ENCODE measurements around the gene NET1. TPM values are rescaled to one million over a fixed set of nuclear protein-coding genes. Genes with fewer than 3 reads are reported as not detected.

NET1 gene
- polyA plus RNA-seq, 1 of the 3 experiments (the other 2 are of a cell fraction) = 4.7 TPM

DNA sequence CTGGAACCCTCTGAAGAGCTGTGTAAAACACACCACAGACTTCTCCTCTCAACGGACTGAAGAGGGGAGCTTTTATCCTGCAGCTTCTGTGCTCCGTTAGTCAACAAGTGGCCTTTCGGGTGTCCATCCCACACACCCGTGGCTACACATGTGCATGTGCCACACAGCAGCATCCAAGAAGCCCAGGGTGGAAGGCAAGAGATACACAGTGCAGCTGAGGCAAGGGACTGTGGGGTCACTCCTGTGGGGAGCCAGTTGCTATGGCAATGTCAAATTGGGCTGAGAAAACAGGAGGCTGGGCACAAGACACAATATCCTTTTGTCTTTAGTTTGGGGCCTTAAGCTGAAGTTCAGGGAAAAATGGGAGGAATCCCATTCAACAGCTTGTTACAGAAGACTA is 28.7 kb downstream of the NET1 start (continued):
- TF ChIP-seq FOXM1 (IDR thresholded peaks at IDR 0.05; ENCODE audit: low read depth) (no peak), RAD21 (IDR thresholded peaks at IDR 0.05; ENCODE audit: low read length) (no peak), RXRA (IDR thresholded peaks at IDR 0.05; ENCODE audit: borderline replicate concordance, low read depth) (no peak)
- TF ChIP-seq, protein P1, sequence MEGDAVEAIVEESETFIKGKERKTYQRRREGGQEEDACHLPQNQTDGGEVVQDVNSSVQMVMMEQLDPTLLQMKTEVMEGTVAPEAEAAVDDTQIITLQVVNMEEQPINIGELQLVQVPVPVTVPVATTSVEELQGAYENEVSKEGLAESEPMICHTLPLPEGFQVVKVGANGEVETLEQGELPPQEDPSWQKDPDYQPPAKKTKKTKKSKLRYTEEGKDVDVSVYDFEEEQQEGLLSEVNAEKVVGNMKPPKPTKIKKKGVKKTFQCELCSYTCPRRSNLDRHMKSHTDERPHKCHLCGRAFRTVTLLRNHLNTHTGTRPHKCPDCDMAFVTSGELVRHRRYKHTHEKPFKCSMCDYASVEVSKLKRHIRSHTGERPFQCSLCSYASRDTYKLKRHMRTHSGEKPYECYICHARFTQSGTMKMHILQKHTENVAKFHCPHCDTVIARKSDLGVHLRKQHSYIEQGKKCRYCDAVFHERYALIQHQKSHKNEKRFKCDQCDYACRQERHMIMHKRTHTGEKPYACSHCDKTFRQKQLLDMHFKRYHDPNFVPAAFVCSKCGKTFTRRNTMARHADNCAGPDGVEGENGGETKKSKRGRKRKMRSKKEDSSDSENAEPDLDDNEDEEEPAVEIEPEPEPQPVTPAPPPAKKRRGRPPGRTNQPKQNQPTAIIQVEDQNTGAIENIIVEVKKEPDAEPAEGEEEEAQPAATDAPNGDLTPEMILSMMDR (IDR thresholded peaks at IDR 0.05) = no peak

DNA sequence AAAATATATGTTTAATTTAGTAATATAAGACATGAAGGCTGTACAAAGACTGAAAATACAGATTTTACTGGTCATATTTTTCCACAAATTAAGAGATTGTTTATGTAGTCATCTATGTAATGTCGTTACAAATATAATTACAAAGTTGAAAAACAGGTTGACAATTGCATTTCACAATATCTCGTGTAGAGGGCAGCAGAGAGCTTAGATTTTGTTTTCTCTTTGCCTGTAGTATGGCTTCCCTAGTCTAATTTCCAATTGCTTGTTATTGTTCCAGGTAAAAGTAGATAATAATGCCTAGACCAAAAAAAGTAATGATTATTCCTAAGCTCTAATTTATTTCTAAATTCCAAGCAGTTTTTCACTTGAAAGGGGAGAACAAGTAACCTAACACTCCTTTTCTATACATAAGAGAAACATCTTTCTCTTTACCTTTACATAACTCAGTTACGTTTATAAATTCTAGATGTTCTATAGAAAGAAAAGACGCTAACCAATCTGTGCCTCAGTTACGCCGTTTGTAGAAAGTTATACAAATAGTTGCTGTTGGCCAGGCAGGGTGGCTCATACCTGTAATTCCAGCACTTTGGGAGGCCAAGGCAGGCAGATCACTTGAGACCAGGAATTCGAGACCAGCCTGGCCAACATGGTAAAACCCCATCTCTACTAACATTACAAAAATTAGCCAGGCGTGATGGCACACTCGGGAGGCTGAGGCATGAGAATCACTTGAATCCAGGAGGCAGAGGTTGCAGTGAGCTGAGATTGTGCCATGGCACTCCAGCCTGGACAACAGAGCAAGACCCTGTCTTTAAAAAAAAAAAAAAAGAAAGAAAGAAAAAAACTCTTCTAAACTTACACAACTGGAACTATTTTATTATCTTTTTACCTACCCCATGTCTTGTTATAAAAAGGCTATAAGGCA is 30.0 kb downstream of the NET1 start:
- 0 out of 2 replicates have a peak, but pooled peaks cover 5% of the 10 kb centered on the region for H3K79me2 ChIP-seq (ENCODE audit: insufficient read depth)
- no peak overlapping the region for H2AFZ ChIP-seq (ENCODE audit: low read depth)
- H3K36me3 ChIP-seq (replicated peaks in 1 of 2; ENCODE audit: control insufficient read depth in 1 of 2, insufficient read depth in 2 of 2, low read length in 1 of 2) = peaks cover 0 to 2% of the 10 kb centered on the region in 2 experiments
- DNase-seq = peak; percentile 56
- H3K9me3 ChIP-seq = no peaks in the 10 kb centered on the region
- H3K9me2 ChIP-seq = no peaks in the 10 kb centered on the region
- H3K4me1 ChIP-seq (ENCODE audit: control insufficient read depth in 1 of 2, insufficient read depth in 2 of 2, low read depth in 1 of 2, low read length in 1 of 2) = peaks cover 0 to 9% of the 10 kb centered on the region in 2 experiments; a peak in 2 of 4 replicates
- H3F3A ChIP-seq (replicated peaks; ENCODE audit: insufficient read depth) = no peaks in the 10 kb centered on the region
- ChIA-PET POLR2A (interaction anchor here (1.4 kb wide), 1 partner anchor 180 kb away, joined by 5 read pairs; no protein-coding TSS in a partner anchor), CTCF (interaction anchor here (0.6 to 17.2 kb wide), 38 partner anchors 9 to 597 kb away, joined by 3 to 449 read pairs (median 4); partner anchors contain the start of gene TASOR2)
- no peak for TF ChIP-seq TCF12 (IDR thresholded peaks at IDR 0.05)
- TF ChIP-seq, protein P2, sequence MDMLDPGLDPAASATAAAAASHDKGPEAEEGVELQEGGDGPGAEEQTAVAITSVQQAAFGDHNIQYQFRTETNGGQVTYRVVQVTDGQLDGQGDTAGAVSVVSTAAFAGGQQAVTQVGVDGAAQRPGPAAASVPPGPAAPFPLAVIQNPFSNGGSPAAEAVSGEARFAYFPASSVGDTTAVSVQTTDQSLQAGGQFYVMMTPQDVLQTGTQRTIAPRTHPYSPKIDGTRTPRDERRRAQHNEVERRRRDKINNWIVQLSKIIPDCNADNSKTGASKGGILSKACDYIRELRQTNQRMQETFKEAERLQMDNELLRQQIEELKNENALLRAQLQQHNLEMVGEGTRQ (IDR thresholded peaks at IDR 0.05; ENCODE audit: borderline replicate concordance, low read depth, low read length) = no peak
- TF ChIP-seq, protein P3, sequence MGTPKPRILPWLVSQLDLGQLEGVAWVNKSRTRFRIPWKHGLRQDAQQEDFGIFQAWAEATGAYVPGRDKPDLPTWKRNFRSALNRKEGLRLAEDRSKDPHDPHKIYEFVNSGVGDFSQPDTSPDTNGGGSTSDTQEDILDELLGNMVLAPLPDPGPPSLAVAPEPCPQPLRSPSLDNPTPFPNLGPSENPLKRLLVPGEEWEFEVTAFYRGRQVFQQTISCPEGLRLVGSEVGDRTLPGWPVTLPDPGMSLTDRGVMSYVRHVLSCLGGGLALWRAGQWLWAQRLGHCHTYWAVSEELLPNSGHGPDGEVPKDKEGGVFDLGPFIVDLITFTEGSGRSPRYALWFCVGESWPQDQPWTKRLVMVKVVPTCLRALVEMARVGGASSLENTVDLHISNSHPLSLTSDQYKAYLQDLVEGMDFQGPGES (IDR thresholded peaks at IDR 0.05; ENCODE audit: low read depth, low read length) = no peak
- peak; percentile 91 for TF ChIP-seq RAD21 (IDR thresholded peaks at IDR 0.05; ENCODE audit: low read length)
- TF ChIP-seq, protein P1 (IDR thresholded peaks at IDR 0.05) = peak; percentile 86
- TF ChIP-seq, protein P4, sequence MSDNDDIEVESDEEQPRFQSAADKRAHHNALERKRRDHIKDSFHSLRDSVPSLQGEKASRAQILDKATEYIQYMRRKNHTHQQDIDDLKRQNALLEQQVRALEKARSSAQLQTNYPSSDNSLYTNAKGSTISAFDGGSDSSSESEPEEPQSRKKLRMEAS (IDR thresholded peaks at IDR 0.05; ENCODE audit: low read depth) = no peak
- TF ChIP-seq SMC3 (IDR thresholded peaks at IDR 0.05; ENCODE audit: low read depth, low read length) = peak; percentile 78
- no peak for TF ChIP-seq JUND (IDR thresholded peaks at IDR 0.05)
- no peak overlapping the region for H3K27ac ChIP-seq (ENCODE audit: low read depth in 2 of 2, low read length in 1 of 2)
- H3K4me3 ChIP-seq (ENCODE audit: low read depth in 2 of 2, low read length in 1 of 2) = no peak overlapping the region
- 63% methylated on average over 9 of the region's 9 CpGs for WGBS (ENCODE audit: low lambda C conversion rate)
- H4K20me1 ChIP-seq (ENCODE audit: insufficient read depth) = no peaks in the 10 kb centered on the region
- H3K27me3 ChIP-seq (ENCODE audit: insufficient read depth) = no peaks in the 10 kb centered on the region
- no peak overlapping the region for H3K9ac ChIP-seq
- no peak overlapping the region for H3K4me2 ChIP-seq
